GM21360 (cell line): Measurements from ENCODE around the gene FLCN.
"Not testable (repeated sequence)": the region's sequence is repeated elsewhere in the genome, so short reads cannot be mapped to it uniquely, and the experiment has no call there.

Experiments
- ATAC-seq: cut with Tn5 transposase; IDR thresholded peaks from one replicate; pipeline ENCODE4 v1.9.1; 2021; ENCODE audit warnings: mild to moderate bottlenecking, moderate library complexity; ENCODE audit not compliant: unreplicated experiment

Gene FLCN

DNA sequence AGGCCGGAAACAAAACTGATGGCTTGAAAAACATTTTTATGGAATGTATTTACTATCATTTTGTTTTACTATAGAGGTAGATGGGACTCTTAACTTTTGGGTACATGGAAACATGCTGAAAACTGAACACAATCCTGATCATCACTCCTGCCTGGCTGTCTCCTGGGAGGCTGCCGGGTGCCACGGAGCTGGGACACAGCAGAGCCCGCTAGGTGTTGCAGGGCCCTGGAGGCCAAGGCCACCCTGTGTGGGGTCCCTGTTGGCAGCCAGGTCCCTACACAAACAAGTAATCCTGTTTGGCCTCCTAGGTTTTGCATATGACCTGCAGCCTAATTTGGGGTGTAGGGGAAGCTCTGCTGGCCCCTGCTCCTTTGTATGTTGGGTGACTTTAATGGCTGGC is 48.4 kb downstream of the FLCN start:
- no peak for ATAC-seq

GRCh38 chr17:17186551-17187505 is 50.1 kb downstream of the FLCN start:
- ATAC-seq = no peak

GRCh38 chr17:17186051-17186450 is 50.9 kb downstream of the FLCN start:
- ATAC-seq = peak; percentile 54

- ATAC-seq = not testable (repeated sequence)
Observed at GRCh38 chr17:17184985-17185757, 51.8 kb downstream of the FLCN start.

GRCh38 chr17:17183744-17184143 is 53.2 kb downstream of the FLCN start:
- no peak for ATAC-seq

DNA sequence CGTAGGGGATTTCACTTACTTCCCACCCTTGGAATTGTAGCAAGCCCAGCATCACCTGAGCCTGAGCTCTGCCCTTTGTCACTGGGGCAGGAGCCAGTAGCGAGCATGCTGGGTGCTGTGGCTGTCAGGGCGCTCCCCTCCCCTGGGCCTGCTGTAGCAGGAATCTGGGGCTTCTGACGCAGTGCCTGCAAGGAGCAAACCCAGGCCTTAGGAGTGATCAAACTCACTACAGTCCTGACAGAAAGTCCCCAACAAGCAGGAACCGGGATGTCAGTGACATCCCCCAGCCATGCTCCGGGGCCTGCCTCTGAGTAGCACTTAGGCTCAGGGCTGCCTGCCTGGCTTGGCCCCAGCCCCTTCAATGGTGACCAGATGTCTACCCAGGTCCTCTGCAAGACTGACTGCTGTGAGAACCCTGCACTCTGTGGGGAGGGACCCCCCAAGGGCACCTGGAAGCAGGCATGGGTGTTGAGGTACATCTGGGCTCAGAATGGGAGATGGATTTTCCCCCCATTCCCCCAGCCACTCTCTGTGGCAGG is 54.3 kb downstream of the FLCN start:
- no peak for ATAC-seq

GRCh38 chr17:17181666-17182597 is 55.0 kb downstream of the FLCN start:
- no peak for ATAC-seq

- no peak for ATAC-seq
Observed at GRCh38 chr17:17180741-17181525, 56.0 kb downstream of the FLCN start.

- ATAC-seq = no peak
Observed at GRCh38 chr17:17180141-17180603, 56.8 kb downstream of the FLCN start.

GRCh38 chr17:17179371-17179827 is 57.6 kb downstream of the FLCN start:
- no peak for ATAC-seq

DNA sequence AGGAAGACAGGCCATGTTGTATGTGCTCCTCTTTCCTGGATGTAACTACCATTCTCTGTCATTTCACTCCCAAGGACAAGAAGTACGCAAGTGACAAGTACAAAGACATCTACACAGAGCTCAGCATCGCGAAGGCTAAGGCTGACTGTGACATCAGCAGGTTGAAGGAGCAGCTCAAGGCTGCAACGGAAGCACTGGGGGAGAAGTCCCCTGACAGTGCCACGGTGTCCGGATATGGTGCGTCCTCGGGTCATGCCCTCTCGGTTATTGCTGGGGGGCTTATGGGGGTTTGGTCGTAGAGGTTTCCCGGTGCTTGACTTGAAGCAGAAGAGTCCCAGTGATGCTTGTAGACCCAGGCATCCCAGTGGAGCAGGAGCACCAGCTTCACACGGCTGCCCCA is 59.8 kb downstream of the FLCN start:
- no peak for ATAC-seq

- ATAC-seq = no peak
Observed at GRCh38 chr17:17176341-17176740, 60.6 kb downstream of the FLCN start.

DNA sequence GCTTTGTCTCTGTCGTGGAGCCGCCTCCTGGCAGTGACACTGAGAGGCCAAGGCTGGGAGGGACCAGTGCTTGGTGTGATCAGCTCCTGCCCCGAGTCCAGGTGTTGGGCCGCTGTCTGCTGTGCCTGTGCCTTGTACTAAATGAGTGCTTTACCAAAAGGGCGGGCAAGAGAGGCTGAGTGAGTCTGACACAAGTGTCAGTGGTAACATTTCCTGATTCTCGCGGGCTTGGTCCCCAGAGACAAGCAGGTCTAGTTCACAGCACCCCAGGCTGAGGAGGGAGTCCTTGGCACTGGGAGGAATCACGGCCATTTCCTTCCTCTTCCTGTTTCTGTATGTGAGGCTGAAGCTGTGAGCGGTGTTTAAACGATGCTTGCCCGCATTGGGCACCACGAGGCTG is 61.1 kb downstream of the FLCN start:
- no peak for ATAC-seq

DNA sequence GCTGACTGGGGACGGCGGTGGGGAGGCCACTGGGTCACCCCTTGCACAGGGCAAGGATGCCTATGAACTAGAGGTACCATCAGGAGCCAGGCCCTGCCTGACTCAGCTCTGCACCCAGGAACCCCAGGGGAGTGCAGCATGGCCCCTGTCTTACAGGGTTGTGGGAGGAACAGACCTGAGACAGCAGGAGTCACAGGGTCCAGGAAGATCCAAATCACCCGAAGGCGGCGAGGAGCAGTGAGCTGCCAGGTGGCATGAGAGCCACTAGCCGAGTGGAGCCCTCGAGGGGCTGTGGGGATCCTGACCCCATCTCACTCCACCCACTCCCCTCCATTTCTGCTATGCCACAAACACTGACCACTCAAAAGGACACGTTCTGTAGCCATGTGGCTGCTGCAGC is 61.6 kb downstream of the FLCN start:
- ATAC-seq = no peak

GRCh38 chr17:17173921-17174320 is 63.0 kb downstream of the FLCN start:
- ATAC-seq = no peak

GRCh38 chr17:17172990-17173389 is 64.0 kb downstream of the FLCN start:
- ATAC-seq = no peak

DNA sequence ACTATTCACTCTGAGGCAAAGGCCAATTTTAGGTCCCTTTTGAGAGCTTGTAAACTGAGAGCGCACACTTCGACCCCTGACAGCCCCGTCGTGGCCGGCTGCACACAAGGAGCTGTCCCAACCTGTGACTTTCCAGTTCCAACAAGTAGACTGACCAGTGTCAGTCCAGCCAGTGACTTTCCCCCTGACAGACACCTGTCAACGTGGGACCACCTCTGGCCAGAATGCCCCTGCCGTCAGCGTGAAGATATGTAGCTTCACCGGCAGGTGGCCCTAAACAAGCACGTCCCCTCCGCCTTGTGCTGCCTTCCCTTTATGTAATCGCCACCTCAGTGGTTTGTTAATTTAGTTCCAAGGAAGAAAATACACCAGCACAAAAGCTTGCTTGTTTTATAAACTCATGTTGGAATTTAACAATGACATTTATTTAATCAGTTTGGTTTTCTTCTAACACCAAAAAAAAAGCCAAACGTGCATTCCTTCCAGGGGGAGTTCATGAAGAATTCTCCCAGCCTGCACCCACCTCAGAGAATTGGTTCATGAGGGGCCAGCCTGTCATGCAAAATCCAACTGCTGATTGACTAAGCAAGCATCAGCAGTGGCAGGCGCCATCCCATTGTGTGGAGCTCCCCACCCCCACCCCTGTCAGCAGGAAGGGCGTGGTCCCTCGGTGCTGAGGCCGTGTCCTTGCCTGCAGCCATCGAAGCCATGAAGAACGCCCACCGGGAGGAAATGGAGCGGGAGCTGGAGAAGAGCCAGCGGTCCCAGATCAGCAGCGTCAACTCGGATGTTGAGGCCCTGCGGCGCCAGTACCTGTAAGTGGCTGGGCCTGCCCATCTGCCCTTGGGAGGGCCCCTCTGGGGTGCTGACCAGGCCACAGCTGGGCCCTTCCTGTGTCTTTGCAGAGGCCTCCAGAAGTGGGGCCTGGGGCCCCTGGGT is 64.7 kb downstream of the FLCN start:
- no peak for ATAC-seq

GRCh38 chr17:17171186-17171585 is 65.8 kb downstream of the FLCN start:
- no peak for ATAC-seq
